Aorta (tissue), 5 donors: ENCODE measurements around the gene NMT2. TPM values are rescaled to one million over a fixed set of nuclear protein-coding genes. Genes with fewer than 3 reads are reported as not detected.

Experiments used
- ATAC-seq: fragments of 200-7000 bp; cut with Tn5 transposase; one replicate; pipeline ENCODE4 v1.9.1; 2022; ENCODE audit warnings: moderate library complexity; ENCODE audit not compliant: low FRiP score
- DNase-seq, 2 donors: peaks; one replicate each; pipeline ENCODE4 v3.0.0-alpha.2; 2020
- H3K27ac ChIP-seq, 2 donors: one replicate each; pipeline ENCODE4 v1.5.1; 2013; ENCODE audit warnings: low read length in 2 of 2, mild to moderate bottlenecking in 2 of 2, moderate library complexity in 2 of 2, control low read depth in 1 of 2, inconsistent platforms in 1 of 2, low read depth in 1 of 2
- H3K27me3 ChIP-seq, 2 donors: one replicate each; pipeline ENCODE4 v1.6.1; 2013; ENCODE audit warnings: control low read depth in 1 of 2, low read length in 1 of 2, mild to moderate bottlenecking in 1 of 2, moderate library complexity in 1 of 2; ENCODE audit not compliant: insufficient read depth in 2 of 2, control insufficient read depth in 1 of 2
- H3K36me3 ChIP-seq, 2 donors: one replicate each; pipeline ENCODE4 v1.6.1; 2013; ENCODE audit warnings: control low read depth in 1 of 2, low read length in 1 of 2, mild to moderate bottlenecking in 1 of 2; ENCODE audit not compliant: insufficient read depth in 2 of 2, control insufficient read depth in 1 of 2
- H3K4me1 ChIP-seq, 2 donors: one replicate each; pipeline ENCODE4 v1.6.1; 2013; ENCODE audit warnings: low read length in 2 of 2, control low read depth in 1 of 2, mild to moderate bottlenecking in 1 of 2, moderate library complexity in 1 of 2; ENCODE audit not compliant: insufficient read depth in 2 of 2, control insufficient read depth in 1 of 2
- H3K4me3 ChIP-seq, 2 donors: one replicate each; pipeline ENCODE4 v1.5.1; 2013; ENCODE audit warnings: low read length in 2 of 2, control low read depth in 1 of 2, mild to moderate bottlenecking in 1 of 2
- H3K9me3 ChIP-seq: one replicate; pipeline ENCODE4 v1.6.1; 2013; ENCODE audit warnings: mild to moderate bottlenecking, low read length; ENCODE audit not compliant: control insufficient read depth
- WGBS, 2 donors: extraction: QIAGEN DNeasy Blood & Tissue Kit; methylation state at CpG; one replicate each; pipeline ENCODE4 v1.1.7; 2013; 5-methylcytosine and 5-hydroxymethylcytosine counted together
- intact Hi-C, 2 donors: fragments of 100-400 bp; cut with DNase I; formaldehyde crosslinking; loops; one replicate each; pipeline versions ENCODE4 v1.14.2 to v1.15.0; 2022
- polyA plus RNA-seq, 2 donors: library from polyadenylated mRNA; stranded (reverse); fragments of 200-250 nt; gene quantifications; one replicate each; pipeline ENCODE4 v1.2.3, GENCODE V29; 2013
- total RNA-seq, 2 donors: library from RNA; stranded (reverse); fragmentation: NEBNext Ultra II Directional; extraction: Animal tissue kit (Norgen Biotek cat#: 25700); gene quantifications; one replicate each; pipeline ENCODE4 v1.2.1, GENCODE V29; 2021
- donor health status: healthy with polysubstance abuse.
- donor health status: Bipolar disorder and iron deficiency.
- donor health status: DM: no; HTN: no; CAD: no.
- donor health status: DM: no; HTN: no; CAD: no.
- donor health status: DM: yes; HTN: yes; CAD: no.

NMT2 gene
- total and polyA plus RNA-seq, 4 donors = 11.9 to 20.4 (median 12.2) TPM

DNA sequence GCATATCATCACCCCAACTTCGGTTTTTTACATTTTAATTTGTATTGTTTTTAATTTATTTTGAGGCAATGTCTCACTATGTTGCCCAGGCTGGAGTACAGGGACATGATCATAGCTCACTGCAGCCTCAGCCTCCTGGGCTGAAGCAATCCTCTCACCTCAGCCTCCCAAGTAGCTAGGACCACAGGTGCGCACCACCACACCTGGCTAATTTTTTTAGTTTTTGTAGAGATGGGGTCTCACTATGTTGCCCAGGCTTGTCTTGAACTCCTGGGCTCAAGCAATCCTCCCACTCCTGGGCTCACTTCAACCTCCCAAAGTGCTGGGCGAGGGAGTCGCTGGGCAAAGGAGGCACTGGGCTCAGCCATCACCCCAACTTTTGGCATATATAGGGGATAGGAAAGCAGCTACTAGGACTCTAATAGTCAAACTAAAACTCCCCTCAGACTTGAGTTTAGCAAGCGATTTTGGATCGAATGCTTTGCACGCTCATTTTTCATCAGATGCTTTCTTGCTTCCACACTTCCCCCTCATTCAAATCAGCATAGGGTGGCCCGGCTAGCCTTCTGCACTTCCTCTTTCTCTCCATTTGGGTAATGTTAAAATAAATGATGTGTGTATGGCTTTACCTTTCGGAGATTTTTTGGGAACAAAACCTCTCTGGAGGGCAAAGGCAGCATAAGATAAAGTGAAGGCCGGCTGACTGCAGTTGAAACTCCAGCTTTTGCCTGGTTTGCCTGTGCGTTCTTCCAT lies 20.8 kb upstream of the NMT2 start:
- no peak for ATAC-seq
- H3K36me3 ChIP-seq = no peaks in the 10 kb centered on the region
- no peak for DNase-seq
- H3K4me3 ChIP-seq = no peak overlapping the region
- intact Hi-C loops = no loop called here
- WGBS, 2 donors = 87% methylated on average over 11 of the region's 11 CpGs
- no peaks in the 10 kb centered on the region for H3K9me3 ChIP-seq
- no peak overlapping the region for H3K27ac ChIP-seq
- H3K27me3 ChIP-seq = no peaks in the 10 kb centered on the region
- H3K4me1 ChIP-seq = no peaks in the 10 kb centered on the region

GRCh38 chr10:15188603-15189002 lies 20.1 kb upstream of the NMT2 start:
- WGBS, 2 donors = 88 to 90% methylated on average over 5 of the region's 5 CpGs
- ATAC-seq = no peak
- H3K4me1 ChIP-seq = no peaks in the 10 kb centered on the region
- H3K27ac ChIP-seq = no peak overlapping the region
- no peak for DNase-seq
- H3K4me3 ChIP-seq = no peak overlapping the region
- intact Hi-C loops = no loop called here
- H3K36me3 ChIP-seq = no peaks in the 10 kb centered on the region
- no peaks in the 10 kb centered on the region for H3K9me3 ChIP-seq
- H3K27me3 ChIP-seq = no peaks in the 10 kb centered on the region

DNA sequence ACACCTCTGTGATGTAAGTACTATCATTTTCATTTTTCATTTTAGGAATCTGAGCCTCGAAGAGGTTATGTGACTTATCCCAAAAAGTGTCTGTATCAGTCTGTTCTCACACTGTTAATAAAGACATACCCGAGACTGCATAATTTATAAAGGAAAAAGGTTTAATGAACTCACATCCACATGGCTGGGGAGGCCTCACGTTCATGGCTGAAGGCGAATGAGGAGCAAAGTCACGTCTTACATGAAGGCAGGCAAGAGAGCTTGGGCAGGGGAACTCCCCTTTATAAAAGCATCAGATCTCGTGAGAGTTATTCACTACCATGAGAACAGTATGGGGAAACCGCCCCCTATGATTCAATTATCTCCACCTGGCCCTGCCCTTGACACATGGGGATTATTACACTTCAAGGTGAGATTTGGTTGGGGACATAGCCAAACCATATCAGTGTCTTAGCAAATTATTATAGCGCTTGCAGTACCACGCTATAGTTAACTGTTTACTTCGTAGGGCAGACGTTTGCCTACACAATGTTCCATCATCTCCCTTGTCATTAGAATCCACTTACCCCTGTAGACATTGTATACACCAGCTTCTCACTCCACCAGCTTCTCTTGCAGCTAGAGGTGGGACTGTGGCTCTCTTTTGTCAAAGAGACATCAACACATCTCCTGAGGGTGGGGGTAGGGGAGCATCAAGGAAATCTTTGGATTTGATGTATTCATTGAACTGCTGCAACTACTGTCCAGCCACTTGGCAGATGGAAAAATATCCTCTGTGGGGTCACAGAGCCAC lies 15.4 kb upstream of the NMT2 start:
- no peak overlapping the region for H3K27ac ChIP-seq
- intact Hi-C loops = no loop called here
- WGBS, 2 donors = 91 to 92% methylated on average over 11 of the region's 11 CpGs
- ATAC-seq = no peak
- no peaks in the 10 kb centered on the region for H3K36me3 ChIP-seq
- H3K9me3 ChIP-seq = no peaks in the 10 kb centered on the region
- no peaks in the 10 kb centered on the region for H3K27me3 ChIP-seq
- no peaks in the 10 kb centered on the region for H3K4me1 ChIP-seq
- H3K4me3 ChIP-seq = no peak overlapping the region
- no peak for DNase-seq

GRCh38 chr10:15182540-15183207 lies 14.2 kb upstream of the NMT2 start:
- H3K9me3 ChIP-seq = no peaks in the 10 kb centered on the region
- intact Hi-C loops = no loop called here
- ATAC-seq = no peak
- no peak for DNase-seq
- H3K27me3 ChIP-seq = no peaks in the 10 kb centered on the region
- no peak overlapping the region for H3K4me3 ChIP-seq
- 66% methylated on average over 8 of the region's 8 CpGs for whole genome bisulfite sequencing, 2 donors
- H3K27ac ChIP-seq = no peak overlapping the region
- H3K36me3 ChIP-seq = no peaks in the 10 kb centered on the region
- H3K4me1 ChIP-seq = no peaks in the 10 kb centered on the region

GRCh38 chr10:15181576-15182156 lies 13.2 kb upstream of the NMT2 start:
- no peak for DNase-seq
- Histone ChIP-seq H3K4me1 (no peaks in the 10 kb centered on the region), H3K27me3 (no peaks in the 10 kb centered on the region), H3K9me3 (no peaks in the 10 kb centered on the region), H3K4me3 (no peak overlapping the region), H3K36me3 (no peaks in the 10 kb centered on the region), H3K27ac (no peak overlapping the region)
- WGBS, 2 donors = 85 to 90% methylated on average over 2 of the region's 2 CpGs
- ATAC-seq = no peak
- intact Hi-C loops = no loop called here

GRCh38 chr10:15180736-15181135 lies 12.2 kb upstream of the NMT2 start:
- ATAC-seq (no peak), DNase-seq (no peak)
- Histone ChIP-seq H3K9me3 (no peaks in the 10 kb centered on the region), H3K4me3 (no peak overlapping the region), H3K27ac (no peak overlapping the region), H3K27me3 (no peaks in the 10 kb centered on the region), H3K4me1 (no peaks in the 10 kb centered on the region), H3K36me3 (no peaks in the 10 kb centered on the region)
- 71 to 78% methylated on average over 5 of the region's 5 CpGs for WGBS, 2 donors
- intact Hi-C loops = no loop called here

- 94 to 95% methylated on average over 3 of the region's 3 CpGs for WGBS, 2 donors
- Histone ChIP-seq H3K4me3 (no peak overlapping the region), H3K9me3 (no peaks in the 10 kb centered on the region)
These were observed 7.8 kb upstream of the NMT2 start for GRCh38 chr10:15176269-15176668.

GRCh38 chr10:15175587-15175986 lies 7.1 kb upstream of the NMT2 start:
- H3K36me3 ChIP-seq = no peaks in the 10 kb centered on the region
- DNase-seq = no peak
- no peaks in the 10 kb centered on the region for H3K9me3 ChIP-seq
- H3K27ac ChIP-seq = no peak overlapping the region
- WGBS, 2 donors = 89 to 95% methylated on average over 6 of the region's 6 CpGs
- H3K4me3 ChIP-seq = no peak overlapping the region
- no peak for ATAC-seq
- no peaks in the 10 kb centered on the region for H3K27me3 ChIP-seq
- intact Hi-C loops = no loop called here
- H3K4me1 ChIP-seq = no peaks in the 10 kb centered on the region

More at GRCh38 chr10:15176269-15176668, 7.8 kb upstream of the NMT2 start:
- Histone ChIP-seq H3K27me3 (no peaks in the 10 kb centered on the region), H3K27ac (no peak overlapping the region), H3K36me3 (no peaks in the 10 kb centered on the region), H3K4me1 (no peaks in the 10 kb centered on the region)
- intact Hi-C loops = no loop called here
- ATAC-seq (no peak), DNase-seq (no peak)
